GM21723 (cell line): Measurements from ENCODE around the gene ETV7.
"Not testable (repeated sequence)": the region's sequence is repeated elsewhere in the genome, so short reads cannot be mapped to it uniquely, and the experiment has no call there.

Experiments
- ATAC-seq: cut with Tn5 transposase; IDR thresholded peaks from one replicate; pipeline ENCODE4 v1.9.1; 2021; ENCODE audit warnings: mild to moderate bottlenecking, moderate library complexity; ENCODE audit not compliant: unreplicated experiment

ETV7 gene

DNA sequence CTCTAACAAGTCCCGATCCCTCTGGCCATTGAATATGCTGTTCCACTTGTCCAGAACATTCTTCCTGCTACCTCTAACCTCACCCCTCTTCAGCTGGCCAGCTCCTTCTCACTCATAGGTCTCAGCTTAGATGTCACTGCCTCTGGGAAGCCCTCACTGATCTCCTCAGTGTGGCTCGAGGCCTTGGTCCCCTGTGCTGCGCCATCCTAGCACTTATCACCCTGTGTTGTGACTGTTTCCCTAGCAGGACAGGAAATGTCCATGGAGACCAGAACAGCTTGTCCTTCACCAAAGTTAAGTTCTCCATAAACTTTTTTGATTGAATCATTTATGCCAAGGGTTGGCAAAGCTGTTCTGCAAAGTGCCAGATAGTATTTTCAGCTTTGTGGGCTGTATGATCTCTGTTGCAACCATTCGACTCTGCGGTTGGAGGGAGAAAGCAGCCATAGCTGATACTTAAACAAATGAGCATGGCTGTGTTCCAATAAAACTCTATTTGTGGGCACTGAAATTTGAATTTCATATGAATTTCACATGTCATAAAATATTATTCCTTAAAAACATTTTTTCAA, 44.3 kb downstream of the ETV7 start:
- ATAC-seq = no peak

DNA sequence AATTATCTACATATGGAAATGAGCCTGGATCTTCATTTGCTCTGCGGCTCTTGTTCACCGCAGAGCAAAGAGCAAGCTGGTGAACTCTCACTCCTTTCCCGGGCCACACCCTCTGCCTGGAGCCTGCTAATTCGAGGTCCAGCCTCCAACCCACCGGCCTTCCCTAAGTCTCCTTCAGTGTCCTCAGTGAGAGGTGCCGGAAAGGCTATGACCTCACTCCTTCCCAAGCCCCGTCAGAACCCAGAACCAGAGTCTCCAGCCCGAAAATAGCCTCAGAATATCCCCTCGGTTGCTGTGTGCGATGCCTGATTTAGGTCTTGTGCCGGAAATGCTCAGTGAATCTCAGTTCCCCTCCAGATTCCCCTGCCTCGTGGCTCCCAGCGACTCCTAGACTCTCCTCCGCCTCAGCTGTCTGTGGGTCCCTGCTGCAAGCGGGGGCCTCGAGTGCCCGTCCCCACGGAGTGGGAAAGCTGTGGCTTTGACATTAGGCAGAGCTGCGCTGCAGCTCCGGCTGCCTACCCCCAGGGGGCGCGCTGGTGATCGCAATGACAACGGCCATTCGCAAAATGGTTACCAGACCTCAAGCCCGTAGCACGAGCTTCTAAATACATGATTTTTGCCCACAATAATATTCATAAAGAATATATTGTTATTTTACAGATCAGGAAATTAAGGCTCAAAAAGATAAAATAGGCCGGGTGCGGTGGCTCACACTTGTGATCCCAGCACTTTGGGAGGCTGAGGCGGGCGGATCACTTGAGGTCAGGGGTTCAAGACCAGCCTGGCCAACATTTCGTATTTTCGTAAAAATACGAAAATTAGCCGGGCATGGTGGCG, 46.6 kb downstream of the ETV7 start:
- ATAC-seq = no peak

DNA sequence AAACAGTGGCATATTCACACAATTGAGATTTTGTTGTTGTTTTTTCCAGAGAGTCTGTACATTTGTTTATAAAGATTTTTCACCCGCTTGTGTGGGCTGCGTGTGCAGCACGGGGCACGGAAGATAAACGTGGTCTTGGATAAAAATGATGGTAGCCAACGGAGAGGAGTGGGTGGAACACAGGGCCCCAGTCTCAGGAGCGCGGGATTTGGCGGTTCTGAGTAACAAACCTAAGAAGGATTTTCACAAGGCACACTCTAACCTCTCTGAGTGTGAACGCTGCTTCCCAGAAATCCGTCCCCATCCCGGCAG, 47.2 kb downstream of the ETV7 start:
- ATAC-seq = no peak

DNA sequence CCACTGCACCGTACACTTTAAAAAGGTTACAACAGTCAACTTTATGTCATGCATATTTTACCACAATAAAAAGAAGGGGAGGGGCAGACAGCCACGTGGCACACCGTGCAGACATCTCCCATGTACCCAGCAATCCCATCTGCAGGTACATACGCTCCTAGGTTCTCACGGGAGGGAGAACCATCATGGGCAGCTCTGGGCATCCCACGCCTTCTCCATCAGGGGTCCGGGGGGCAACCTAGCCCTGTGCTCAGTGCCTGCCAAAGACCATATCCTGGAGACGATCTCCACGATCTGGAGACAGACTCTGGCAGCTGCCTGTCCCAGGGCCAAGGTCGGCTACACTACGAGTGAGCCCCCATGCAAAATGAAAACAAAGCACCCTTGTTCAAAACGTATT, 48.3 kb downstream of the ETV7 start:
- ATAC-seq = no peak

DNA sequence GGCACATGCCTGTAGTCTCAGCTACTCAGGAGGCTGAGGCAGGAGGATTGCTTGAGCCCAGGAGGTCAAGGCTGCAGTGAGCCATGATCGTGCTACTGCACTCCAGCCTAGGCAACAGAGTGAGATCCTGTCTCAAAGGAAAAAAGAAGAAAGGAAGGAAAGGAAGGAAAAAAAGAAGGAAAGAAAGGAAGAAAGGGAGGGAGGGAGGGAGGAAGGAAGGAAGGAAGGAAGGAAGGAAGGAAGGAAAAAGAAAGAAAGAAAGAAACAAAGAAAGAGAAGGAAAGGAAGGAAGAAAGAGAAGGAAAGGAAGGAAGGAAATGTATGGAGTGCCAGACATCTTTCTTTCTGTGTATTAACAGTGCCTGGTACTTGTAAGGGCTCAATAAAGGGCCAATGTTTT, 49.2 kb downstream of the ETV7 start:
- not testable (repeated sequence) for ATAC-seq

DNA sequence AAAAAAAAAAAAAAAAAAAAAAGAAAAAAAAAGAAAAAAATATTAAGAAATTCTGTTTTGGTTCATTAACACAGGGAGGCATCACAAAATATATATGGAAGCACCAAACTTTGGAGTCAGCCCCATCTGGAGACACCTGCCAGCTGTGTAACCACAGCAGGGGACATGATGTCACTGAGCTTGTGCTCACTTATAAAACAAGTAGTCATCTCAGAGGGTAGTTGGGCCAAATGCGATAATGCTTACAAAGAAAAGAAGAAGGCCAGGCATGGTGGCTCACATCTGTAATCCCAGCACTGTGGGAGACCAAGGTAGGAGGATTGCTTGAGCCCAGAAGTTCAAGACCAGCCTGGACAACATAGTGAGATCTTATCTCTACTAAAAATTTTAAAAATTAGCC, 49.7 kb downstream of the ETV7 start:
- no peak for ATAC-seq

DNA sequence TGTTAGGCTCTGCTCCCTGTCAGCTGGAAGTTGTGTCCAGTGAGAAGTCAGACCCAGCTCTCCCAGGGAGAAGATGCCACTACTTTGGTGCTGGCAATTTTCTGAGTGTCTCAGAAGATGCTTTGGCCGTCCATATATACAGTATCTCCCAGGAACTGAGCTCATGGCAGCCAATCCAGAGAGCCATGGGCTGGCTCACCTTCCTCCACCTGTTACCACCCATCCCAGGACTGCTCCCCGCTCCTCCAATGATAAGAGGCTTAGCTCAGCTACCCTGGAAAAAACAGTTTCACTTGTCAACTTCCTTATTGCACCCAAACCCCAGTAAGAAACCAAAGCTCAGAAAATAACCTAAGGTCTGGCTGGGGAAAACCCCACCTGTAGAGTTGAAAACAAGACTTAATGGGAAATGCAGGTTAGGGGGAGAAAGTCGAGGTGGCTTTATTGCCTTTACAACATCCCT, 50.7 kb downstream of the ETV7 start, which contains the start of gene BNIP5:
BNIP5 (minus strand) TSS at position 110 of the 463 bp plus-strand sequence. CDS start 6,198 bp downstream, outside the sequence.
- ATAC-seq = no peak

DNA sequence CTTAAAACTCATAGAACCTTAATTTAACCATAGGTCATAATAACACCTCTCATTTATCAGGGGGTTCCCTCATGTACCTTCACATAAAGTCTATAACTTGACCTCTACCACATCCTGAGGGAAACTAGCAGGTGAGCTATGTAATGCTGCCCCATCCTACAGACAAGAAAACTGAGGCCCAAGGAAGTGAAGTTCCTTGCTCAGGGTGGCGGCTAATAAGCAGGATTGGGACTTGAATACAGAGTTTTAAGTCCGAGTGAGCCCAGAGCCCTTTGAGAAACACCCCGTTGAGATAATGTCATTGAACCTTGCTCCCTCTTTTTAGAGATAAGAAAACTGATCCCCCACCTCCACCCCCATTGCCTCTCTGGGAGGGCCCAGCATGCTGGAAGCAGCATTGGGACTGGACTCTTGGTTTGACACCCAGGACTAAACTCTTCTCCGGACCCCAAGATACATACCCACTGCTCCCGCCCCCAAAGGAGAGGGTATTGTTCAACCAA, 51.2 kb downstream of the ETV7 start:
- ATAC-seq = no peak

DNA sequence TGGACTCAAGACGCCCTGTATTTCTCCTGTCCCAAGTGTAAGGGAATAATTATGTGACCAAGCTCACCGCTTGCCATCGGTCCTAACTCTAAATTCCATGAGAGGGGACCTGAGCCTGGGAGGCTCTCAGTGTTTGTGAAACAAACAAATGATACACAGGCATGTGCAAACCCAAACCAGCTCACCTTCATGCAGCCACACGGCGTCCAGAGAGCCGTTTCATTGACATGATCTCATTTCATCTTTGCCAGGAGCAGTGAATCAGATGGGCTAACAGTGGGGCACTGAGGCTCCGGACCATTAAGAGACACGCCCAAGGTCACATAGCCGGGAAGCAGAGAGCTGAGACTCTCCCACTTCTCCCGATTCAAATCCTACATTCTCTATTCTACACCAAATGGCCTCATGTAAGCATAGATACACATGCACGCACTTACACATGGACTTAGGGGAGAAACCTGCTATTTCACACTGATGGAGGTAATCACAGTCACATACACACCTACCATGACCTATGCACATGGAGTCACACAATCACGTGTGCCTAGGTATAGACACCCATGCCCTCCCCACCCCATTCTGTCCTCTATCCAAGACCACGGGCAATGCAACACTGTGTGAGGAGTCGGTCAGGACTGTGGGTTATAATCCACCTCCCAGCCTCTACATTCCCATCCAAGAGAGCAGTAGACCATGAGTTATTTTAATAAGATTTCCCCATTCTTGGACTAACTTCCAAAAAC, 51.8 kb downstream of the ETV7 start:
- no peak for ATAC-seq

DNA sequence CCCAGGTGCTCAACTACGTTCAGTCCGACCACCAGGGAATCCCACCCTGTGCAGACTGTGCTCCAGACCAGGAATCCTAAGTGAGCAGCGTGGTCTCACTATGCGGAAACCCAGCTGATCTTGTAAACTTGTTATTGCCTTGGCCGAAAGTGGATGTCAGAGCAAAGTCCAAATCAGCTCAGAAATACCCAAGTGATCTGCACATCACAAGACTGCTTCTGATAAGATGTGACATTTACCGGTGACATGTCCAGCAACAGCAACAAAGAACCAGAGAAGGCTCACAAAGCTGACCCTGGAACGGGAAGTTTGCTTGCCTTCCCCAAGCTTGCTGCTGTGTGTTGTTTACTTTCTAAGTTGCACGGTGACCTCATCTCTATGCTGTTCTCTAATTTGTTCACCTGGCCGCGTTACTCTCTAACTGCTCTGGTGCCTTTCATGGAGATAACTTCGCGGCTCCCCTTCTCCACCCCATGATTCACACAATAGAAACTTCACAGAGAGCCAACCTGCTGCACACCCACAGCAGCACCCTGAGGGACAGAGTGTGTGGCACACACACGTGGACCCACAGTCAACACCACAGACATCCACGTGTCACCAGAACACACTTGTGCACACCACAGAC, 52.5 kb downstream of the ETV7 start:
- ATAC-seq = no peak

DNA sequence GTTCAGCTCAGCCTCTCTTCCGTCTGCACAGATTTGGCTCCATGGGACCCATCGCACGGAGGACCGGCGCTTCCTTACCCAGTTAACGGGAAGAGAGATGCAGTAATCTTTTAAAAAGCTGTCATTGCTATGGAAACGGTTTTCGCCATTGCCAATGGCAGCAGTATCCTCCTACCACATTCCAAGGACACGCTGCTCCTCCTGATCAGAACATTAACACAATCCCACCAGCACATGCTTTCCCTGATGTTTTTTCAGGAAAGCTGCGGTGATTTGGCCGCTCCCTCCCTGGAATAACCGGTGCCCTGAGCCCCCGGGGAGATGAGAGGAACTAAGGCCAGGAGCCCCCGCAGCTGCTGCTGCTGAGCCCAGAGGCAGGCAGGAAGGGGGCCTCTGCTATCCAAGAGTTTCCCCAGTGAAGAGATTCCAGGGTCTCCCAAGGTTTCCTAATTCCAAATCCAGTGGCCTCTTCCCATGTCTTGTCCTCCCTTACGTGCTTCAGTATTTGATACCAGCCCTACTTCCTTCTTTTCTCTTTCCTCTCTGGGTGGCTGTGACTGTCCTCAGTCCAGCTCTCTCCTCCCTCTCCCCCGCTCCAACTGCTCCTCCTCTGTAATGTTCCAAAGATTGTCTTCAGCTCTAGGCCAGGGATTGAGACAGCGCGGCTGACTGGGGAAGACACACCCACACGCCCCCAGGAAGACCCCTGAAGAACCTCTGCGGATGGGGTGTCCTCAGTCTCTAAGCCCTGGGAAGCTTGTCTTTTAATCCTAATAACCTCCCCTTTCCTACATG, 53.3 kb downstream of the ETV7 start:
- ATAC-seq = no peak

DNA sequence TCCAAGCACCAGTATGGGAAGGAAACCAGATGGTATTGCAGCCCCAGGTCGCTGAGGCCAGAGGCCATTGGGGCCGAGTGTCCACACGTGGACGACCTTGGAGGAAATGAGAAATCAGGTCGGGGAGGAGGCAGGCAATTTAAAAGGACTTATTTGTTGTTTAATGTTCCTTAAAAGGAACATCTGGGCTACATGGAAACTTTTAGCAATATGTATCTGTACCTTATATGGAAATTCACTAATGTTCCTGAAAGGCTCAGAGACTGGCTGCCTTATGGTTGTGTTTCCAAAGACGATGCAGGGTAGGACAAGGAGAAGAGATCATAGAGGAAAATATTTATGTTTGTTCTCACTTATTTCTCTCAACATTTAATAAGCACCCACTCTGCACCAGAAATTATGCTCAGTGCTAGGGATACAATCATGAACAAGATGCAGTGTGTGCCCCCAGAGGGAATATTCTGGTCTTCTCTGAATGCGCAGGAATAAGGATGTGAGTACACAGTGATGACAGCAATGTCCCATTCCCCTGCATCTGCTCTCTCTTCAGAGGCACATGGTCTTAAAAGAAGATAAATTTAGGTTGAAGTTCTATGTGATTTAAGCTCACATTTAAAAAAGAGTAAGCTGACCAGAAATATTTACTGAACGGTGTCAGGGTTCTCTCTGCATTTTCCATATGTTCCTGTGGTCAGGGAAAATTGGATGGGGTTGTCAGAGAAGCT, 54.1 kb downstream of the ETV7 start:
- ATAC-seq = no peak

DNA sequence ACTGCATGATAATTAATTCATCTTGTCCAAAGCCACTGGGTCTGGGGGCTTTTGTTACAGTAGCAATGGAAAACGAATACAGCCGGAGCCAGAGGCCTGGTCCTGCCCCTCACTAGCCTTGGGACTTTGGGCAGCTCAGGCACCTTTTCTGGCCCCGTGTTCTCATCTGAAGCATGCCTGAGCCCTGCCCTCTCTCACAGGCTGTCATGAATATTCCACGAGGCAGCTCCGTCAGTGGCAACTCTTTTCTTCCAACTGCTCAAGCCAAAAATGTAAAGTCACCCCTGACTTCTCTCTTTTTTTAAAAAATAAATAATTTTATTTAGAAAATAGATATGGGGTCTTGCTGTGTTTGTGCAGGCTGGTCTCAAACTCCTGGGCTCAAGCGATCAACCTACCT, 56.1 kb downstream of the ETV7 start:
- ATAC-seq = no peak

DNA sequence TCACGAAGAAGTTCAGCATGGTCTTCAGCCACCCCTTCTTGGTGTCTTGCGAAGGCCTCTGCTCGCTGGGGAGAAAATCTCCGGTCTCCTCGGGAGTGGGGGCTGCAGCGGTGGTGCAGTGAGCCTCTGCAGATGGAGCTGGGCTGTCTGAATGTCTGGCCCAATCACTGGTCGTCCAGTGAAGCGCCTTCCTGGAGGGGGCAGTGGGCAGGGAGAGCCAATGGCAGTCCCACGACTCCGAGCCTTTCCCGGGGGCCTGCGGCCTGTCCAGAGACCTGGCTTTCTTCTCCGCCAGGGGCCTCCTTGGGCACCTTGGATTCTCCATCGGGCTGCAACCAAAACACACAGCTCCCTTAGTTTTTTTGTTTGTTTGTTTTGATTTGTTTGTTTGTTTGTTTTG, 57.1 kb downstream of the ETV7 start:
- ATAC-seq = no peak

DNA sequence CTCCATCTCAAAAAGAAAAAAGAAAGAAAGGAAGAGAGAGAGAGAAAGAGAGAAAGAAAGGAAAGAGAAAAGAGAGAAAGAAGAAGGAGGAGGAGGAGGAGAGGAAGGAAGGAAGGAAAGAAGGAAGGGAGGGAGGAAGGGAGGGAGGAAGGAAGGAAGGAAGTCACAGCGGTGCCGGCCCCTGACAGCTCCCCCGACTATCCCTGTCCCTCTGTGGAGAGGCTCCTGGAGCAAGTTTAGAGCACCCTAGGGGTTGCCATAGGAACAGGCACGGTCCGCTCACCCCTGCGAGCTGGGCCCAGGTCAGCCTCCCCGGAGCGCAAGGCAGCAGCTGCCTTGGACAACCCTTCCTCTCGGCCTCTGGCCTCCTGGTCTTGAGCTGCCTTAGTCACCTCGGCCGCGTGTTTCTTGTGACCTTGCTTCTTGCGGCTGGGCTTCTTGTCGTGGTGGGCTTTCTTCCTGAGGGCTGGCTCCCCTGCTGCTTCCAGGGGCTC, 57.6 kb downstream of the ETV7 start:
- no peak for ATAC-seq

DNA sequence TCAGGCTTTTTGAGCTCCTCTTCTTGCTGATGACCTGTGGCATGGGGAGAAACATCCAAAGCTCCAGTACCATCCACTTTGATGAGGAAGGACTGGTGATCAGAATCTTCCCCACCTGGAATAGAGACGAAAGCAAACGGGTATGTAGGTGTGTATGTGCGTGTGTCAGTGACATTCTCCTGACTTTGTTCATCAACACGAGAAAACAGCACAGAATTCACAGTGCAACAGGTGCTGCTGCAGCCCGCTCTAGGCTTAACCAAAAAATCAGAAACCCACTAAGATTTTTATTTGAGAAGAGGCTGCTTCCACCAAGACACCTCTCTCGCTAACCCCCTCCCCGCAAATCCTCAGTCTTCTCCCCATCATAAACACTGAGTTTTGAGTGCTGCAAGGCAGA, 58.9 kb downstream of the ETV7 start:
- no peak for ATAC-seq

DNA sequence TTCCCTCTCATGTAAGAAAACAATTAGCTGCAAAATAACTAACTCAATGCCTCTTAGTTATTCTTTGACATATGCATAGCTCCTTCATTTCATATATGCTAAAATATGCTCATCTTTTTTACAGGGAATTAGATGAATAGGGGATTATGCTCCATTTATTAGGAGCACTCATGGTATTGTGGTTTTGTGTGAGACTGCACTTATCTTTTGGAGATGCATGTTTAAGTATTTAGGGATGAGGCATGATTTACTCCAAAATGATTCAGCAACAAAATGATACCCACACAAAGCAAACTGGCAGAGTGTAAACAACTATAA, 59.6 kb downstream of the ETV7 start:
- ATAC-seq = no peak

DNA sequence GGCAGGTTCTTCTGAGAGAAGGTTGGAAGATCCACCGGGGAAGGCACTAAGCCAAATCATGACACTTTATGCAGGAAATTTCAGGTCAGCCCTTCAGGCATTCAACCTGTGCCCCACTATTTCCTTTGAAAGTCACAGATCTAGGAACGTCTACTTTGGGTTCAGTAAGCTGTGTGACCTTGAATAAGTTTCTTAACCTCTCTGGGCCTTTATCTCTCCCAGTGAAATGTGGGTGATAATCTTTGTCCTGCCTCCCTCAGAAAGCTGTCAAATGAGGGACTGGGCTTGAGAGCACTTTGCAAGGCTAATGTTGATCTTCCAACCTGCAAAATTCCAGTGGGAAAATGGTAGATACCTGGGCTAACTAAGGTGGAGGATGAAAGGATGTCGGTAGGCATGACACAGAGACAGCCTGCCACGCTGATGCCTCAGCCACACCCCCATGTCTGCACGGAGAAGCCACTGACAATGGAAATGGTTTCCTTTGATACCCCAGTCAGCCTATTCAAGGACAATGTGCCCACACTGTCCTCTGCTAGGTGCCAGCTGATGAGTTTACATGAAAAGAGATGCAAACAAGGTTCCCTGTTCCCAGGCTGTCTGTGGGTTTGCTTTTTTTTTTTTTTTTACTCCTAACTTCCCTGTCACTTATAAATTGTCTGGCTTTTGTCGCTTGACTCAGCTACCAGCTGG, 60.1 kb downstream of the ETV7 start:
- ATAC-seq = no peak

DNA sequence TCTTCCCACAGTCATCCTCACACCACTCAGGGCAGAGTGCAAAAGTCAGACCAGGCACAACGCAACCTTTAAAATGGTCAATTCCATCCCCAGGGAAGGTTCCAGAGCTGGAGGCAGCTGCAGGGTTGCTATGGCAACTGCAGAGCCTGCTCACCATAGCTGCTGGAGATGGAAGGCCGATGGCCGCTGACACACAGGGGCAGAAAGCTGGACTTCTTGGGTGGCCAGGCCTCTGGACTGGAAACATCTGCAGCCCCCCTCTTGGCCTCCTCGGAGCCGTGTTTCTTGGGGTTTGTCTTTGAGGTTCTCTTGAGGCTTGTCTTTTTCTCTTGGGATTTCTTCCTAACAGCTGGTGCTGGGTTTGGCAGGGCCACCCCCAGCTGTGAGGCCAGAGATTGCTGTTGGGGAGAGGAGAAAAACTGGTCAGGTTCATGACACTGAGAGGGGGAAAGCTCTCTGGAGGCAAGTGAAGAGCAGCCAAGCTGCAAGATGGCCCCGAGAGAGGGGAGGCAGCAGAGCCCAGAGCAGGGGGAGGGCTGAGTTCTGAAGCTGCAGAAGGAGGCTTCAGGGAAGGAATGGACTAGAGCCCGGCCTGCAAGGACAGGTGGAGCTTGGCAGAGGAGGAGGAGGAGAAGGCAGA, 61.0 kb downstream of the ETV7 start:
- no peak for ATAC-seq
